ENCODE measurements around the gene ZIC3.
"Not testable (repeated sequence)": the region's sequence is repeated elsewhere in the genome, so short reads cannot be mapped to it uniquely, and the experiment has no call there.

Gene ZIC3

DNA sequence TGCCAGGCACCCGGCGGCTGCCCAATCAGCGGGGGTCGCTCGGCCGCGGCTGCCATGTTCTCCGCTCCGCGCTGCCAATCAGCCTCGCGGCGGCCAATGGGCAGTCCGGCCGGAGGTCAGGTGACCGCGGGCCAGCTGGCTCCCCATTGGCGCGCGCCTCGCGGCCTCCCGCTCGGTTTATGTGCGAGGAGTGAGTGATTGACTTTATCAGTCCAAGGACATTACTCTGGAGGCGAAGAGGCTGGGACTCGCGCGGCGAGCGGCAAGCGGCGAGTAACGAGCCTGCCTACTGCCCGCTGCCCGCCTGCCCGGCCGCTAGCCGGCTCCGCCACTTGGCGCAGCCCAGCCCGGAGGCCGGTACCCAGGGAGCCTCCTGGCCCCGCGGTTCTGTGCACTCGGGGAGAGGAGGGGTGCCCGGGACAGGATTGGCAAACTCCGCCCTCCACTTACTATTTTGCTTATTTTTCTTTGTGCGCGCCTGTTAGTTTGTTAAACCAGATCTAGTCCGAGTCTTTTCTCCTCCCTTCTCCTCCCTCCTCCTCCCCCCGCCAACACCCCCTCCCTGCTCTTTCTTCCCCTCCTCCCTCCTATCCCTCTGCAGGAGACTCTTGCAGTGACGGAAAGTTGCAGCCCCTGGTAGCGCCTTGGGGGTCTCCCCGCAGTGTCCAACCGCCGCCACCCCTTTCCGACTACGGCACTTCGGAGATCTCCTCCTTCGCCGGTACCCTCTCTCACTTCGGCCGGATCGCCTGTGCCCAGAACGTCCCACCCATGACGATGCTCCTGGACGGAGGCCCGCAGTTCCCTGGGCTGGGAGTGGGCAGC lies at the start of gene ZIC3:
TSS of gene ZIC3 (plus strand) at position 207 of the 825 bp plus-strand sequence. CDS start at position 772, 565 bp downstream.
- DNase-seq (ENCODE audit: low spot score): peak; percentile 70

GRCh38 chrX:137519459-137519858 lies 46.5 kb upstream of the ZIC3 start:
- DNase-seq (ENCODE audit: low spot score): no peak

DNA sequence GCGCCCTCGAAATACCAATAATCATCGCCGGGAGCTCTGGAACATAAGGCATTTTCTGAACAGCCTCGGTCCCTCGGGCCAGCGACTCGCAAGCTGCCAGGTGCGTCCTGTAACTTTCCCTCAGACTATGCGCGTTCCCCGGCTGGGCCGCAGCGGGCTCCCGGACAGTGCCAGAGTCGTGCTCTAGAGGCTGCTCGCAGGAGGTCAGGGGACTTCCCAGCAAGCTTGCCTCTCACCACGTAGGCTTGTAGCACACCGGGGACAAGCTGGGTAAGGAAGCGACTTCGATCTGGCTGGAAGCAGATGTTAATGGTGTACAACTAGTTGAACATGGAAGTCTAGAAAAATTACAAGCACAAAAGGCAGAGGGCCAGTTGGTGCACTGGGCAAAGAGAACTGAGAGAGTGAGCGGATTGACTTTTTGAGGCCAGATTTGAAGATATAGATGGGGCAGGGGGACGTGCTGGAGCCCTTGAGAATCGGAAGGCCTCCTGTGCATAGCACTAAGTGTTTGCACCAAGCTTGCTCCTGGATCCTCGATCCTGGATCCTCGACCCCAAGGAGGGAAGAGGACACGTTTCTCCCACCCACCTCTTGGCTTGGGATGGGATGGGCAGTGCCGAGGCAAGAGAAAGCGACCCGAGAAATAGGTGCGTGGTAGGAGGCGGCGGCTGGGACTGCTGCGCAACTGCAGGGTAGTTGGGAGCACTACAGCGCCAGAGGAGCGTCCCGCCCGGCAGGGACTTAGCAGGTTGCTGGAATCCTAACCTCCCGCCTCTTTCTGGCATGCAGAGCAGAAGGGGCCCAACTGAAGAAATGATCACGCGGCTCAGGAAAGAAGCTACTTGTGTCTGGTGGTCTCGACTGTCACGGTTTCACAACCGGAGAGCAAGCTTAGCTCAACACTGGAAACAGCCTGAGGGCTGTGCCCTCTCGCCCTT lies 19.9 kb upstream of the ZIC3 start:
- no peak for DNase-seq (ENCODE audit: low spot score)

- no peak for DNase-seq (ENCODE audit: low spot score)
Observed at GRCh38 chrX:137547291-137547690, 18.6 kb upstream of the ZIC3 start.

- DNase-seq (ENCODE audit: low spot score): no peak
Observed at GRCh38 chrX:137548261-137548660, 17.7 kb upstream of the ZIC3 start.

DNA sequence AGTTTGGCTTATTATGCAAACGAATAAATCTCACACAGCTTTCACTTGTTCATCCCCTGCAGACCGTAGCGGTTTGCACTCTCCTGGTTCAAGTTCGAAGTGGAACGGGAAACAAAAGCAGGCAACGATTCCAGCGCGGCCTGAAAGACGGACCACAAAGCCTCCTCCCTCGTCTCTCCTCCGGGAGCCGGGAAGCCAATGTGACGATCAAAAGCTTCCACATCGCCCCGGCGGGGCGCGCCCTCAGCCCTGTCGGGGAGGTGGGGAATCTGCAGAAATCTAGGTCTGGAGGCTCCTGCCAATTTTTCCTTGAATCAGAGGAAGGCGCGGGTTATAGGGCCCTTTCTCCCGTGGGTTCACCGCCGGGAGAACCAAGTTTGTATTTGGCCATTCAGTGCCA lies 16.9 kb upstream of the ZIC3 start:
- no peak for DNase-seq (ENCODE audit: low spot score)

DNA sequence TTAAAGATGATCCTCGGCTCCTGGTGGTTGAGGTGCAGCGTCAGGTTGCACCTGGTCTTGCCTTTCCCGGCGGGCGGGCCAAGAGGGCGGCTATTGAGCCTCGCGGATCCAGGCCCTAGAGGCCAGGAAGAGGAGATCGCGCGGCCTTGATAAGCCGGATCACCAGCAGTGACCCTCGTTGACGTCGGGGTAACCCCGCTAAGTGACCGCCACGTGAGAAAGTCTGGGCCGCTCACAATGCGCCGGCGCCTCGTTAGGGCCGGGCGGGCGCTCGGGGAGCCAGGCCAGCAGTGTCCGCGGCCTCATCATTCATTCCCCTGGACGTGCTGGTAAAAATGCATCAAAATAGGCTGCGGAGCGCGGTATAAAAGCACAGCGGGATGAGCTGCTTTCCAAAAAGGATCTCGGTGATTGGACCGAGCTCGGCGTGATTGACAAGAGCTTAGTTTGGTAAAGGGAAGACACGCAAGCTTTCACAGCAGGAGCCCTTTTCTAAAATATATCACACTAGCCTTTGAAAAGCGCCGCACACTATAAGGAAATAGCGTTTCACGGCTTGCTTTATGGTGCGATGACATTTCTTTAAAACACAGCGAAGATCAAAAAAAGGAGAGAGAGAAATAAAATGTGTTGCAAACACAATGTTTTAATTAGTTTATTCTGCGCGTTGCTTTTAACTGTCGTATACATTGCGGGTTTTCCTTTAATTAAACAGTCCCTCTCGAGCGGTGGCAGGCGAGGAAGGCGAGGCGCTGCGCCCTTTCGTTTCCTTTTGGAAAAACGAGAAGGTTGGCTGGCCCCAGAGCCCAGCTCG lies 15.9 kb upstream of the ZIC3 start:
- no peak for DNase-seq (ENCODE audit: low spot score)

DNA sequence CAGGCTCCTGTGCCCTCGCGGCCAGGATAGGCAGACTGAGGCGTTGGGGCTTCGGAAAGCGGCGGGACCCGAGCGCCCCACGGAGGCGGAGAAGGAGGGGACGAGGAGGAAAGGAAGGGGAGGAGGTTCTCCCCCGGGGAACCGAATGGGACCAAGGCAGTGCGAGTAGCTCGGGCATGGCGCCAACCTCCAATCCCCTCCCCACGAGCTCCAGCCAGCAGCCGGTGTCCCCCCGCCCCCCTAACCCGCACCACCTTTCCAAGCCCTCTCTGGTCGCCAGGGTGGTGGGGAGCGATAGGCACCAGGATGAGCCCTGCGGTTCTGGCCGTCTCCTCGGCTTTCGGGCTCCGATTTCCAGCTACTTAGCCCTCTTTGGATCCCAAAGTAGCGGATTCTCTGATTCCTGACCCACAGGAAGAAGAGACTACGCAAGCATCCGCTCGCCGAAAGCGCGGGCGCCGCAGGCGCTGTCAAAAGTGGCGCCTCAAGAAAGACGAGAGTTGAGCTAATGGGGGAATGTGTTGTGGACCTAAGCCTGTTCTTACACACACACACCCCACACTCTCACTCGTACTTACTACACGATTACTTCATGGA lies 15.2 kb upstream of the ZIC3 start:
- DNase-seq (ENCODE audit: low spot score): no peak

GRCh38 chrX:137552098-137552497 lies 13.8 kb upstream of the ZIC3 start:
- DNase-seq (ENCODE audit: low spot score): not testable (repeated sequence)

DNA sequence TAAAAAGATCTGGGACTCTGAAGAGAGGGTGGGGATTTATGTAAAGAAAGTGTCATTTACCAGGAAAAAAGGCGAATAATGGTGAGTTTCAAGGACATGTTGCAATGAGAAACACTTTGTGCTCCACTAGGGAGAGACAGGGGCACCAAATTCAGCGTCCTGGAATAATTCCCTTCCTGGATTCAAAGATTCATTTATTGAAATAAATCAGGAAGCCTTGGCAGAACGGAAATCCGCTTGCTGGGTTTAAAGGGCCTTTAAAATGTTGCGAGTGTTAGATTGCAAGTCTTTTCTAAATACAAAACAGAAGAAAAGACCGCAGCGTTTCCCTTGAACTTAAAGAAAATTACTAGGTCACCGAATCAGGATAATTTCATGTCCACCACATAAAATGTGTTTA lies 3.8 kb upstream of the ZIC3 start:
- no peak for DNase-seq (ENCODE audit: low spot score)

DNA sequence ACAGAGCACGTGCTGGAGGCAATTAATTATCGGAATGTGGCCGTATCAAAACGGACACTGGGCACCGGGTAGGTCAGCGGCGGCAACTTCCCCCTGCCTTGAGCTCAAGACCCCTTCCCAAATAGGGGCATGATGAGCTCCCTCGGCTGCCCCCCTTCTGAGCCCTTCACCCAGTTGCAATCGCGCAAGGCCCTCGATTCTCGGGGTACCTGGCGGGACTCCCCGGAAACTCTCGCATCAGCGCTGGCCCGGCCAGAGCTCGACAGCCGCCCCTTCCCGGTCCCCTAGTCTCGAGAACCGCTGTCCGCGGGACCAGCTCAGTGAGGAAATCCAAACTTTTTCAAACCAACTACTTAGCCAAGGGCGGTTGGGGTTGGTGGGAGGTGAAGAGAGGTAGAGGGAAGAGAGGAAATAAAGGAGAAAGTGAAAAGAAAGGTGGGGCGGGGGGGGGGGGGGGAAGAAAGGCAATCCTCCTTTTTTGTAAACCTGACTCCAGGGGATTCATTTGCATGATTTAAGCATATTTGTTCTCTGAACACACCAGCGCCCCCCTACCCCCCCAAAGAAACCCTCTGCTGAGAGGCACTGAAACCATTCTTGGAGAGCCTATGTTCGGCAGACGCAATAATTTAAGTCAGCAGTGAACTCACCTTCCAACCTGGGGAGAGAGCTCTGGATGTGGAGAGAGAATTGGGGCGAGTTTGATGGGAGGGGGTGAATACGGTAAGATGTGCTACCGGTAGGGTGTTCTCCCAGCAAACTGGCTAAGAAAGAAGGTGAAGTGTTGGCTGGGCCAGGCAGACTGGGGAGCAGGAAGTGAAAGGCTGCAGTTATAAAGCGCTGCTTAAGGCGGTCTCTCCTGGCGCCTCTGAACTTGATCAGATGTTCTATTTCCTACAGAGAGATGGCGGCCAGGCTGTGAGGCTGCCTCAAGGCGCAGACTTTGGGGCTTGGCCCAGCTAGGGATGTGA lies 2.0 kb upstream of the ZIC3 start:
- DNase-seq (ENCODE audit: low spot score): no peak

DNA sequence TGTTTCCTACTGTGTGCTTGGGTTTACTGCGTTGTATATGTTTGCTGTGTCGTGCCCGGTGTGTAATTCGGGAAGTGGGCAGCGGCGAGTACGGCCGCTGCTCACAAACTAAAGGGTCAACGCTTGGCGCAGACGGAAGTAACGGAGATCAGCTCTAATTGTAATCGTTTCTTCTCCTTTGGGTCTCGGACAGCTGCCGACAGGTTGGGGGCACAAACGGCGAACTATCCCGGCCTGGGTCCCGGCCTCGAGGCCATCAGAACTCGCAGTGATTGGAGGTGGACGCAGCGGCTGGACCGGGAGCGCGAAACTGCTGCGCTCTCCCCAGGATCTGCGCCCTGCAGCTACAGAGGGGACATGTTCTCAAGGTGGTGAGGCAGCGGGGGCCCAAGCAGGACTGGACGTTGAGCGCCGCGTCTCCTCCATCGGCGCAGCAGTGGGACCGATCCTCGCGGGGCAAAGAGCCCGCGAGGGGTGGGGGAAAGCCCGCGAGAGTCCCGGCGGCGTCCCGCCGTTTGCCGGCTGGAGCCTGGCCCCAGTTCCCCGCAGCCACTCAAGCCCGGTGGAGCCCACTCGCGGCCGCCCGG lies 516 bp upstream of the ZIC3 start:
- no peak for DNase-seq (ENCODE audit: low spot score)

GRCh38 chrX:137566746-137567679 lies 1.1 kb downstream of the ZIC3 start:
- no peak for DNase-seq (ENCODE audit: low spot score)

- no peak for DNase-seq (ENCODE audit: low spot score)
Observed at GRCh38 chrX:137567682-137568232, 1.8 kb downstream of the ZIC3 start.

GRCh38 chrX:137568741-137569469 lies 3.0 kb downstream of the ZIC3 start:
- DNase-seq (ENCODE audit: low spot score): no peak

GRCh38 chrX:137569470-137569891 lies 3.6 kb downstream of the ZIC3 start:
- DNase-seq (ENCODE audit: low spot score): no peak

- no peak for DNase-seq (ENCODE audit: low spot score)
Observed at GRCh38 chrX:137573324-137574101, 7.6 kb downstream of the ZIC3 start.
